HCT116 (cell line): ENCODE measurements around the gene INIP. TPM values are rescaled to one million over a fixed set of nuclear protein-coding genes. Genes with fewer than 3 reads are reported as not detected.

Experiments
- ATAC-seq: fragments of 200-7000 bp; cut with Tn5 transposase; 2 replicates; pipeline ENCODE4 v1.9.1; 2020; ENCODE audit warnings: mild to moderate bottlenecking, moderate library complexity
- BruUV-seq: library from RNA; stranded (reverse); fragments of 400-500 nt; replicated peaks from 2 replicates; lab custom pipeline; 2021; lab: Mats Ljungman, UMichigan
- CTCF ChIA-PET: fragments of 300-600 bp; sonication (Branson Sonifier 250); formaldehyde crosslinking; loops from one replicate; lab custom pipeline; 2021; ENCODE audit warnings: antibody characterized with exemption; lab: Charles Lee
- POLR2A ChIA-PET: fragments of 300-600, 350-600 bp; sonication (Branson Sonifier 250); formaldehyde crosslinking; loops from one replicate; lab custom pipeline; 2021; ENCODE audit warnings: antibody characterized with exemption; lab: Charles Lee
- RAD21 ChIA-PET, 2 experiments: fragments of 300-600 bp; sonication (Branson Sonifier 250); formaldehyde crosslinking; loops; one replicate each; lab custom pipeline; 2023; ENCODE audit warnings: low total read pairs in 2 of 2; ENCODE audit not compliant: uncharacterized antibody in 2 of 2, unreplicated experiment in 2 of 2, low non-redundant PET in 1 of 2; lab: Charles Lee
- DNase-seq: peaks from one replicate; pipeline ENCODE4 v3.0.0-alpha.2; 2010; ENCODE audit warnings: low read depth, low spot score
- H2AFZ ChIP-seq: fragments of 200-600 bp; shearing (Covaris generic), sonication (generic); 2 replicates; pipeline ENCODE4 v1.6.1; 2017; ENCODE audit warnings: low read depth, mixed run types, mixed read lengths, antibody characterized with exemption, low read length; ENCODE audit not compliant: poor library complexity, severe bottlenecking
- H3K27ac ChIP-seq: 2 replicates; pipeline ENCODE4 v1.5.1; 2012; ENCODE audit warnings: low read depth, low read length
- H3K27me3 ChIP-seq: fragments of 200-600 bp; sonication (generic); 2 replicates; pipeline ENCODE4 v1.6.1; 2016; ENCODE audit warnings: mixed run types, low read length, mixed read lengths; ENCODE audit not compliant: insufficient read depth
- H3K36me3 ChIP-seq, 2 experiments: fragments of 200-500 bp in 1 of 2; fragments of 200-600 bp in 1 of 2; sonication (Bioruptor generic) in 1 of 2; sonication (generic) in 1 of 2; 2 replicates each; pipeline versions ENCODE4 v1.5.1 to v1.6.1; 2014 to 2016; ENCODE audit warnings: low read length in 2 of 2, inconsistent platforms in 1 of 2, mixed read lengths in 1 of 2, mixed run types in 1 of 2; ENCODE audit not compliant: insufficient read depth in 2 of 2, control insufficient read depth in 1 of 2
- H3K4me1 ChIP-seq, 2 experiments: fragments of 200-600 bp in 1 of 2; sonication (generic) in 1 of 2; 2 replicates each; pipeline versions ENCODE4 v1.5.1 to v1.6.1; 2012 to 2017; ENCODE audit warnings: low read length in 2 of 2, inconsistent platforms in 1 of 2, mild to moderate bottlenecking in 1 of 2, mixed read lengths in 1 of 2, mixed run types in 1 of 2, moderate library complexity in 1 of 2; ENCODE audit not compliant: insufficient read depth in 2 of 2, control insufficient read depth in 1 of 2
- H3K4me2 ChIP-seq: fragments of 200-600 bp; sonication (generic); 2 replicates; pipeline ENCODE4 v1.6.1; 2017; ENCODE audit warnings: mixed run types, low read length, mixed read lengths
- H3K4me3 ChIP-seq, 2 experiments: fragments of 200-600 bp in 1 of 2; sonication (generic) in 1 of 2; replicated peaks in 1 of 2; 2 replicates each; pipeline ENCODE4 v1.5.1; 2011 to 2016; ENCODE audit warnings: low read length in 2 of 2, control low read depth in 1 of 2, low read depth in 1 of 2, mild to moderate bottlenecking in 1 of 2, mixed read lengths in 1 of 2, mixed run types in 1 of 2
- H3K79me2 ChIP-seq: fragments of 200-600 bp; sonication (generic); 2 replicates; pipeline ENCODE4 v1.6.1; 2017; ENCODE audit warnings: mild to moderate bottlenecking, mixed run types, low read length, moderate library complexity, mixed read lengths; ENCODE audit not compliant: insufficient read depth
- H3K9ac ChIP-seq: fragments of 200-600 bp; sonication (generic); 2 replicates; pipeline ENCODE4 v1.6.1; 2016; ENCODE audit warnings: low read length, mixed read lengths
- H3K9me2 ChIP-seq: fragments of 200-600 bp; sonication (generic), shearing (Covaris generic); 2 replicates; pipeline ENCODE4 v1.6.1; 2017; ENCODE audit warnings: mixed run types, mild to moderate bottlenecking, moderate library complexity; ENCODE audit not compliant: insufficient read depth
- H3K9me3 ChIP-seq, 2 experiments: fragments of 200-500 bp in 1 of 2; fragments of 200-600 bp in 1 of 2; sonication (Bioruptor generic) in 1 of 2; sonication (generic) in 1 of 2; 2 replicates each; pipeline ENCODE4 v1.6.1; 2014 to 2017; ENCODE audit warnings: low read length in 2 of 2, mixed read lengths in 2 of 2, inconsistent platforms in 1 of 2, low read depth in 1 of 2, mild to moderate bottlenecking in 1 of 2, mixed run types in 1 of 2, moderate library complexity in 1 of 2; ENCODE audit not compliant: control insufficient read depth in 1 of 2, insufficient read depth in 1 of 2
- H4K20me1 ChIP-seq: fragments of 200-600 bp; sonication (generic), shearing (Covaris generic); 2 replicates; pipeline ENCODE4 v1.6.1; 2017; ENCODE audit warnings: mixed run types, mild to moderate bottlenecking, moderate library complexity; ENCODE audit not compliant: insufficient read depth
- EZH2phosphoT487 ChIP-seq: fragments of 200-600 bp; IDR thresholded peaks from 2 replicates; pipeline ENCODE4 v1.6.1; 2018; ENCODE audit warnings: antibody characterized with exemption, borderline replicate concordance
- YY1 ChIP-seq: IDR thresholded peaks from 2 replicates; pipeline ENCODE4 v1.6.1; 2011; ENCODE audit warnings: low read length, low read depth, moderate library complexity, mild to moderate bottlenecking; ENCODE audit not compliant: insufficient replicate concordance; ENCODE audit errors: extremely low read depth
- intact Hi-C: fragments of 100-400 bp; cut with micrococcal nuclease; formaldehyde crosslinking; loops from 2 replicates; pipeline ENCODE4 v1.10.0; 2022
- total RNA-seq: library from RNA; stranded (reverse); gene quantifications from one replicate; pipeline ENCODE4 v1.2.1, GENCODE V29; 2021; ENCODE audit not compliant: unreplicated experiment
- TF ChIP-seq, protein P1 (sequence below), 3 experiments: fragments of 200-600 bp in 1 of 3; sonication (generic) in 1 of 3; IDR thresholded peaks in 2 of 3; conservative IDR thresholded peaks in 1 of 3; 2 replicates each; pipeline ENCODE4 v1.5.1; 2012 to 2017; ENCODE audit warnings: low read depth in 2 of 3, low read length in 2 of 3, antibody characterized with exemption in 1 of 3, borderline replicate concordance in 1 of 3, control low read depth in 1 of 3, mild to moderate bottlenecking in 1 of 3, mixed read lengths in 1 of 3, mixed run types in 1 of 3, moderate library complexity in 1 of 3; ENCODE audit not compliant: insufficient read depth in 1 of 3

The INIP gene
- total RNA-seq, 1 experiment from 2014 or later: 28.9 TPM

DNA sequence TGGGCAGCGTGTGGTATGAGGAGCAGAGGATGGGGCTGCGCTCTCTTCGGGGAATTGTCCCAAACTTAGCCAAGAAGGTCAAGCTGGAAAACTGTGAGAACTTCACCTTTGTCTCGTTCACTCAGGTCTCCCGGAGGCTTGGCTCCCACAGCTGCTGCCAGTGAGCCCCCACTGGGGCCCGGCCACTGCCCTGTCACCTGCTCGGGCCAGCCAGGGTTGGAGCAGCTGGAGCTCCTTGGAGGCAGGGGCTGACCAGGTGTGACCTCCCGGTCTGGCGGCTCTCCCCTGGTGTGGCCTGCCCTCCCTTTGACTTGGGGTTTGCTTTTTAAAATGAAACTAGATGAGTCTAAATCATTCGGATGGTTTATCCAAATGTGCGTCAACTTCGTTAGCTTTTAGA, 58.0 kb downstream of the INIP start:
- no peaks in the 10 kb centered on the region for H3K27me3 ChIP-seq
- no peaks in the 10 kb centered on the region for H3K4me1 ChIP-seq
- H2AFZ ChIP-seq: no peak overlapping the region
- DNase-seq (no peak), ATAC-seq (no peak)
- CTCF ChIA-PET: no interaction called here
- no peaks in the 10 kb centered on the region for H3K79me2 ChIP-seq
- no peaks in the 10 kb centered on the region for H3K36me3 ChIP-seq
- BruUV-seq: no TSS peak
- H3K9ac ChIP-seq: no peak overlapping the region
- intact Hi-C loops: no loop called here
- H3K27ac ChIP-seq: no peak overlapping the region
- POLR2A ChIA-PET: no interaction called here
- no peak overlapping the region for H3K4me3 ChIP-seq
- RAD21 ChIA-PET: no interaction called here
- H4K20me1 ChIP-seq: no peaks in the 10 kb centered on the region
- TF ChIP-seq EZH2phosphoT487: no peak
- TF ChIP-seq, protein P1, sequence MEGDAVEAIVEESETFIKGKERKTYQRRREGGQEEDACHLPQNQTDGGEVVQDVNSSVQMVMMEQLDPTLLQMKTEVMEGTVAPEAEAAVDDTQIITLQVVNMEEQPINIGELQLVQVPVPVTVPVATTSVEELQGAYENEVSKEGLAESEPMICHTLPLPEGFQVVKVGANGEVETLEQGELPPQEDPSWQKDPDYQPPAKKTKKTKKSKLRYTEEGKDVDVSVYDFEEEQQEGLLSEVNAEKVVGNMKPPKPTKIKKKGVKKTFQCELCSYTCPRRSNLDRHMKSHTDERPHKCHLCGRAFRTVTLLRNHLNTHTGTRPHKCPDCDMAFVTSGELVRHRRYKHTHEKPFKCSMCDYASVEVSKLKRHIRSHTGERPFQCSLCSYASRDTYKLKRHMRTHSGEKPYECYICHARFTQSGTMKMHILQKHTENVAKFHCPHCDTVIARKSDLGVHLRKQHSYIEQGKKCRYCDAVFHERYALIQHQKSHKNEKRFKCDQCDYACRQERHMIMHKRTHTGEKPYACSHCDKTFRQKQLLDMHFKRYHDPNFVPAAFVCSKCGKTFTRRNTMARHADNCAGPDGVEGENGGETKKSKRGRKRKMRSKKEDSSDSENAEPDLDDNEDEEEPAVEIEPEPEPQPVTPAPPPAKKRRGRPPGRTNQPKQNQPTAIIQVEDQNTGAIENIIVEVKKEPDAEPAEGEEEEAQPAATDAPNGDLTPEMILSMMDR (IDR thresholded peaks at IDR 0.05 in 2 of 3, conservative IDR thresholded peaks at IDR 0.05 in 1 of 3; ENCODE audit: borderline replicate concordance in 1 of 3, insufficient read depth in 1 of 3, low read depth in 2 of 3, low read length in 2 of 3): no peak
- H3K9me3 ChIP-seq: no peaks in the 10 kb centered on the region
- H3K4me2 ChIP-seq: no peak overlapping the region
- H3K9me2 ChIP-seq: no peaks in the 10 kb centered on the region

DNA sequence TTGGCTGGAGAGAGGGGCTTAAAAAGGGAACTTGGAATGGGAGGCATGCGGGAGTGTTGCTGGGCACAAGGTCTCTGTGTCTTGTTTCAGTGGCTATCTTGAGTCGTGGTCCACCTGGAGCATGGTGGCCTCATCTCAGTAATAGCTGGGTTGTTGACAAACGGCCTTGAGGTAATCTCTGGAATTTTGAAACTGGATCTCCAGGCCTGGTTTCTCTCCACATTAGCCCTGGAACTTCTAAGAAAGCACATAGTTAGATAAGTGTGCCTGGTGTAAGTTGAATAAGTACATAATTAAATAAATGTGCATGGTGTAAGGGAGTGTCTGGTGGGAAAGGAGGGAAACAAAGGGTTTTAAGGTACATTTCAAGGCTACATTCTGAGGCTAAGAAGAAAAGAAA, 62.2 kb downstream of the INIP start:
- BruUV-seq: no TSS peak
- Histone ChIP-seq H3K79me2 (no peaks in the 10 kb centered on the region), H3K9ac (no peak overlapping the region), H3K4me3 (no peak overlapping the region), H2AFZ (no peak overlapping the region), H3K27ac (no peak overlapping the region), H3K4me2 (no peak overlapping the region), H4K20me1 (no peaks in the 10 kb centered on the region), H3K9me2 (no peaks in the 10 kb centered on the region), H3K9me3 (no peaks in the 10 kb centered on the region), H3K27me3 (no peaks in the 10 kb centered on the region), H3K4me1 (no peaks in the 10 kb centered on the region), H3K36me3 (no peaks in the 10 kb centered on the region)
- intact Hi-C loops: no loop called here
- ATAC-seq: no peak
- POLR2A ChIA-PET: no interaction called here
- CTCF ChIA-PET: no interaction called here
- no peak for TF ChIP-seq YY1
- DNase-seq: no peak
- RAD21 ChIA-PET: no interaction called here
